Panc1 (cell line): ENCODE data around the gene WLS. TPM values are rescaled to one million over a fixed set of nuclear protein-coding genes. Genes with fewer than 3 reads are reported as not detected.

Experiments
- ATAC-seq: fragments of 200-7000 bp; cut with Tn5 transposase; 2 replicates; pipeline ENCODE4 v1.9.1; 2020; ENCODE audit warnings: mild to moderate bottlenecking, moderate library complexity
- BruUV-seq: library from RNA; stranded (reverse); fragments of 400-500 nt; replicated peaks from 2 replicates; lab custom pipeline; 2021; lab: Mats Ljungman, UMichigan
- CTCF ChIA-PET: fragments of 300-600 bp; sonication (Branson Sonifier 250); formaldehyde crosslinking; loops from one replicate; lab custom pipeline; 2022; ENCODE audit warnings: antibody characterized with exemption; lab: Charles Lee
- POLR2A ChIA-PET: fragments of 300-600 bp; sonication (Branson Sonifier 250); formaldehyde crosslinking; loops from one replicate; lab custom pipeline; 2022; ENCODE audit warnings: antibody characterized with exemption; lab: Charles Lee
- DNase-seq: peaks from one replicate; pipeline ENCODE4 v3.0.0-alpha.2; 2010; ENCODE audit warnings: low read depth, low spot score
- H3K27ac ChIP-seq: 2 replicates; pipeline ENCODE4 v1.5.1; 2011; ENCODE audit warnings: mild to moderate bottlenecking, low read length, inconsistent platforms
- H3K27me3 ChIP-seq: fragments of 200-500 bp; sonication (Bioruptor generic); 2 replicates; pipeline ENCODE4 v1.6.0; 2014; ENCODE audit warnings: low read length, inconsistent platforms; ENCODE audit not compliant: control insufficient read depth, insufficient read depth
- H3K36me3 ChIP-seq: fragments of 200-500 bp; sonication (Bioruptor generic); 2 replicates; pipeline ENCODE4 v1.5.1; 2014; ENCODE audit warnings: inconsistent platforms, mild to moderate bottlenecking, low read length, moderate library complexity; ENCODE audit not compliant: control insufficient read depth, insufficient read depth
- H3K4me1 ChIP-seq: 2 replicates; pipeline ENCODE4 v1.5.1; 2011; ENCODE audit warnings: inconsistent platforms, mild to moderate bottlenecking, low read length, moderate library complexity; ENCODE audit not compliant: control insufficient read depth, insufficient read depth
- H3K4me3 ChIP-seq, 2 experiments: 2 replicates each; pipeline ENCODE4 v1.5.1; 2011 to 2012; ENCODE audit warnings: low read depth in 2 of 2, low read length in 2 of 2, mild to moderate bottlenecking in 2 of 2, inconsistent platforms in 1 of 2, moderate library complexity in 1 of 2
- H3K9me3 ChIP-seq: fragments of 200-500 bp; sonication (Bioruptor generic); 2 replicates; pipeline ENCODE4 v1.5.1; 2014; ENCODE audit warnings: low read depth, mild to moderate bottlenecking, inconsistent platforms, low read length, moderate library complexity; ENCODE audit not compliant: control insufficient read depth, insufficient read depth
- POLR2AphosphoS5 ChIP-seq: IDR thresholded peaks from 2 replicates; pipeline ENCODE4 v1.6.1; 2012; ENCODE audit warnings: mild to moderate bottlenecking, low read depth, low read length, moderate library complexity
- REST ChIP-seq, 2 experiments: IDR thresholded peaks; 2 replicates each; pipeline ENCODE4 v1.6.1; 2011 to 2012; ENCODE audit warnings: low read depth in 2 of 2, control low read depth in 1 of 2, low read length in 1 of 2, mild to moderate bottlenecking in 1 of 2, moderate library complexity in 1 of 2; ENCODE audit not compliant: insufficient read depth in 1 of 2
- SIN3A ChIP-seq: IDR thresholded peaks from 2 replicates; pipeline ENCODE4 v1.6.1; 2012; ENCODE audit warnings: low read depth, mild to moderate bottlenecking, low read length, moderate library complexity, borderline replicate concordance; ENCODE audit not compliant: insufficient read depth
- TCF7L2 ChIP-seq: IDR thresholded peaks from 2 replicates; pipeline ENCODE4 v1.6.1; 2011; ENCODE audit warnings: mild to moderate bottlenecking, low read depth, low read length, inconsistent platforms
- in situ Hi-C: cut with HindIII; loops from 2 replicates; pipeline ENCODE4 v1.10.0; 2016; ENCODE audit warnings: low sequenced_read_pairs, low pct_unique_long_range_greater_than_20kb
- intact Hi-C: fragments of 100-400 bp; cut with micrococcal nuclease; formaldehyde crosslinking; loops from one replicate; pipeline ENCODE4 v1.10.0; 2022; ENCODE audit not compliant: unreplicated experiment
- total RNA-seq: library from RNA; stranded (reverse); gene quantifications from one replicate; pipeline ENCODE4 v1.2.1, GENCODE V29; 2021; ENCODE audit not compliant: unreplicated experiment
- TF ChIP-seq, protein P1 (sequence below): fragments of 450-650 bp; IDR thresholded peaks from 2 replicates; pipeline ENCODE4 v1.5.1; 2017; ENCODE audit warnings: mild to moderate bottlenecking

Gene WLS
- total RNA-seq, 1 experiment from 2014 or later = 29.6 TPM

DNA sequence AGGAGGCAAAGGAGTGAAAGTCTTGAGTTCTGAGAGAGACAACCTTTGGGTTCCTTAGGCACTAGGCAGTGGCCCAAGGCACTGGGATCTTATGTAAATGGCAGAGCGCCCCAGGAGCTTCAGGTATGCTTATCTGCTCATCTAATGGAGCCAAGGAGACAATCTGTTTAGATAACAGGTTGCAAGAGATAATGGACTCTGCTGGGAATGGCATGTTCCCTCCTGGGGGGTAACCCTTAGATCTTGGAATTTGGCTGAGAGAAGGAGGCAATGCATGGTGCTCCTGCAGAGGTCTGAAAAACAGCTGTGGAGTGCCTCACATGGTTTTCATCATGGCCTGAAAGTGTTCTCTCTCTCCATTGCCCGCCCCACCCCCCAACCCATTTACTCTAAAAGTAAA lies 44.1 kb upstream of the WLS start:
- in situ Hi-C loops = no loop called here
- H3K36me3 ChIP-seq = no peaks in the 10 kb centered on the region
- POLR2A ChIA-PET = no interaction called here
- CTCF ChIA-PET = no interaction called here
- no TSS peak for BruUV-seq
- H3K27ac ChIP-seq = no peak overlapping the region
- no peaks in the 10 kb centered on the region for H3K27me3 ChIP-seq
- no peaks in the 10 kb centered on the region for H3K9me3 ChIP-seq
- no peaks in the 10 kb centered on the region for H3K4me1 ChIP-seq
- ATAC-seq (no peak), DNase-seq (no peak)
- no peak overlapping the region for H3K4me3 ChIP-seq
- intact Hi-C loops = no loop called here
- TF ChIP-seq TCF7L2 = no peak
- no peak for TF ChIP-seq POLR2AphosphoS5
- no peak for TF ChIP-seq SIN3A
- no peak for TF ChIP-seq REST (IDR thresholded peaks at IDR 0.05; ENCODE audit: insufficient read depth in 1 of 2, low read depth in 2 of 2, low read length in 1 of 2)
- TF ChIP-seq, protein P1, sequence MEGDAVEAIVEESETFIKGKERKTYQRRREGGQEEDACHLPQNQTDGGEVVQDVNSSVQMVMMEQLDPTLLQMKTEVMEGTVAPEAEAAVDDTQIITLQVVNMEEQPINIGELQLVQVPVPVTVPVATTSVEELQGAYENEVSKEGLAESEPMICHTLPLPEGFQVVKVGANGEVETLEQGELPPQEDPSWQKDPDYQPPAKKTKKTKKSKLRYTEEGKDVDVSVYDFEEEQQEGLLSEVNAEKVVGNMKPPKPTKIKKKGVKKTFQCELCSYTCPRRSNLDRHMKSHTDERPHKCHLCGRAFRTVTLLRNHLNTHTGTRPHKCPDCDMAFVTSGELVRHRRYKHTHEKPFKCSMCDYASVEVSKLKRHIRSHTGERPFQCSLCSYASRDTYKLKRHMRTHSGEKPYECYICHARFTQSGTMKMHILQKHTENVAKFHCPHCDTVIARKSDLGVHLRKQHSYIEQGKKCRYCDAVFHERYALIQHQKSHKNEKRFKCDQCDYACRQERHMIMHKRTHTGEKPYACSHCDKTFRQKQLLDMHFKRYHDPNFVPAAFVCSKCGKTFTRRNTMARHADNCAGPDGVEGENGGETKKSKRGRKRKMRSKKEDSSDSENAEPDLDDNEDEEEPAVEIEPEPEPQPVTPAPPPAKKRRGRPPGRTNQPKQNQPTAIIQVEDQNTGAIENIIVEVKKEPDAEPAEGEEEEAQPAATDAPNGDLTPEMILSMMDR = no peak

- in situ Hi-C loops = no loop called here
- BruUV-seq = no TSS peak
- Histone ChIP-seq H3K27me3 (no peaks in the 10 kb centered on the region), H3K4me3 (no peak overlapping the region), H3K27ac (no peak overlapping the region), H3K36me3 (no peaks in the 10 kb centered on the region), H3K9me3 (no peaks in the 10 kb centered on the region), H3K4me1 (peaks cover 5% of the 10 kb centered on the region; the same call in 1 of the 2 replicates)
- ChIA-PET POLR2A (no interaction called here), CTCF (no interaction called here)
- intact Hi-C loops = no loop called here
- no peak for TF ChIP-seq TCF7L2
- no peak for TF ChIP-seq REST (IDR thresholded peaks at IDR 0.05; ENCODE audit: insufficient read depth in 1 of 2, low read depth in 2 of 2, low read length in 1 of 2)
- no peak for TF ChIP-seq POLR2AphosphoS5
- TF ChIP-seq SIN3A = no peak
- TF ChIP-seq, protein P1 = no peak
- ATAC-seq (no peak), DNase-seq (no peak)
Measured at GRCh38 chr1:68273530-68273929, 41.2 kb upstream of the WLS start.
